ENCODE results near the gene OPCML.

The OPCML gene

DNA sequence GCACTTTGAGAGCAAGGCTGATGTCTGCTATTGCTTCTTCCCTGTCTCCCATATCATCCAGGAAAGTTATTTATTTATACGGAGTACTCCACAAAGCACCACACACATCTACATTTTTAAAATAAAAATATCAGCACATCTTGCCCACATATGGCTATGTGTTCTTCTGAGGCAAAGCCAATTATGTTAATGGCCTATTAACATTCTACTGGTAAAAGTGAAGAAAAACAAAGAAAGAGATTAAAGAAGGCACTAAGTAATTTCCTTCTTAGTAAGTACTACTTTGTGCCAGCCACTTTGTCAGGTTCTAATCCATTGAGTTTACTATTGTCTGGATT is 548.7 kb downstream of the OPCML start:
- Histone ChIP-seq H3K79me2 (ENCODE audit: insufficient read depth, low read length) (no peaks in the 10 kb centered on the region), H3K9me2 (replicated peaks; ENCODE audit: insufficient read depth, low read length) (no peaks in the 10 kb centered on the region), H3K36me3 (ENCODE audit: low read length) (no peaks in the 10 kb centered on the region), H4K20me1 (ENCODE audit: low read depth, low read length) (no peaks in the 10 kb centered on the region), H3K4me2 (ENCODE audit: low read depth, low read length, poor library complexity, severe bottlenecking) (no peak overlapping the region), H3K9ac (ENCODE audit: low read length) (no peak overlapping the region), H2AFZ (ENCODE audit: low read depth, low read length, severe bottlenecking) (no peak overlapping the region), H3K27ac (ENCODE audit: low read depth, low read length) (no peak overlapping the region), H3F3A (ENCODE audit: insufficient read depth) (no peaks in the 10 kb centered on the region), H3K27me3 (ENCODE audit: low read length) (no peaks in the 10 kb centered on the region), H3K9me3 (ENCODE audit: insufficient read depth, low read length) (no peaks in the 10 kb centered on the region), H3K4me3 (ENCODE audit: insufficient read depth, low read length, poor library complexity, severe bottlenecking) (no peak overlapping the region)
- TF ChIP-seq CTCF (IDR thresholded peaks at IDR 0.05; ENCODE audit: insufficient read depth, low read length, poor library complexity, severe bottlenecking) (no peak), EZH2phosphoT487 (conservative IDR thresholded peaks at IDR 0.05; ENCODE audit: low read length) (no peak)

DNA sequence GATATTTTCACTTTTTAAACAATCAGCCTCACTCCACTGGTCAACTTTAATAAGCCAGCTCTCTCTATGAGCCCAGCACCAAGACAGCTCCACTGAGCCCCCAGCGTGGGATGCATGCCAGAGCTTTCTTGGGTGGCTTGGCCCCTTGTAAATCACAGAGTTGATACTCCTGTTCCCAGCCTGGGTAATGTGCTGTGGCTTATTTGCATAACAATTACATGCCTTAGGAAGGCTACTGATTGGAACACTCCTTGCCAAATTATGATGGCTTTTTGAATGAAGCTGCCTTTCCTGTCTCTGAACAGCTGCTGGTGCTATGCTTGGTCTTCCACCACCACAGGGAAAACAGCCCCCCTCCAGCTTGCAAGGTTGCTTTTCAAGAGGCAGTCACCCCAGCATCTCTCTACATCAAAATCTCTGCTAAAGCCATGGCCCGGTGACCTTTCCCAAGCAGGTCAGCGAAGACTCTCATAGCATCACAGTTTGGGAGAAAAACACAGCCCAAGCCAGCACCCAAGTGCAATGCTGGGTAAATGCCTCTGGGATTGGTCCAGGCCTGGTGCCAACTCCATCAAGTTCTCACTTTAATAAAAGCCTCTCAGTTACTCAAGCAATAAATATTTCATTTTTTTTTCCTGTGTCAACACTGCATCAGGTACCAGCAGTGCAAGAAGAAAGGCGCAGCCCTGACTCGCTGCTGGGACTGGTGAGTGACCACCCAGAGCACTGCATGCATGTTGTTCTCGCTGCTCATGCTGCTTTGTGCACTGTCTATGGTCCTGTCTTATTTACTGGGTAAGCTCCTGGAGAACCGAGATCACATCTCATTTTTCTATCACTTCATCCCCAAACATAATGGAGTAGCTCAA is 549.3 kb downstream of the OPCML start:
- Histone ChIP-seq H3K9me2 (replicated peaks; ENCODE audit: insufficient read depth, low read length) (no peaks in the 10 kb centered on the region), H3K4me2 (ENCODE audit: low read depth, low read length, poor library complexity, severe bottlenecking) (no peak overlapping the region), H4K20me1 (ENCODE audit: low read depth, low read length) (no peaks in the 10 kb centered on the region), H3K27me3 (ENCODE audit: low read length) (no peaks in the 10 kb centered on the region), H3K9ac (ENCODE audit: low read length) (no peak overlapping the region), H3K4me3 (ENCODE audit: insufficient read depth, low read length, poor library complexity, severe bottlenecking) (no peak overlapping the region), H3F3A (ENCODE audit: insufficient read depth) (no peaks in the 10 kb centered on the region), H3K27ac (ENCODE audit: low read depth, low read length) (no peak overlapping the region), H3K79me2 (ENCODE audit: insufficient read depth, low read length) (no peaks in the 10 kb centered on the region), H2AFZ (ENCODE audit: low read depth, low read length, severe bottlenecking) (no peak overlapping the region), H3K9me3 (ENCODE audit: insufficient read depth, low read length) (no peaks in the 10 kb centered on the region), H3K36me3 (ENCODE audit: low read length) (no peaks in the 10 kb centered on the region)
- TF ChIP-seq CTCF (IDR thresholded peaks at IDR 0.05; ENCODE audit: insufficient read depth, low read length, poor library complexity, severe bottlenecking) (no peak), EZH2phosphoT487 (conservative IDR thresholded peaks at IDR 0.05; ENCODE audit: low read length) (no peak)

DNA sequence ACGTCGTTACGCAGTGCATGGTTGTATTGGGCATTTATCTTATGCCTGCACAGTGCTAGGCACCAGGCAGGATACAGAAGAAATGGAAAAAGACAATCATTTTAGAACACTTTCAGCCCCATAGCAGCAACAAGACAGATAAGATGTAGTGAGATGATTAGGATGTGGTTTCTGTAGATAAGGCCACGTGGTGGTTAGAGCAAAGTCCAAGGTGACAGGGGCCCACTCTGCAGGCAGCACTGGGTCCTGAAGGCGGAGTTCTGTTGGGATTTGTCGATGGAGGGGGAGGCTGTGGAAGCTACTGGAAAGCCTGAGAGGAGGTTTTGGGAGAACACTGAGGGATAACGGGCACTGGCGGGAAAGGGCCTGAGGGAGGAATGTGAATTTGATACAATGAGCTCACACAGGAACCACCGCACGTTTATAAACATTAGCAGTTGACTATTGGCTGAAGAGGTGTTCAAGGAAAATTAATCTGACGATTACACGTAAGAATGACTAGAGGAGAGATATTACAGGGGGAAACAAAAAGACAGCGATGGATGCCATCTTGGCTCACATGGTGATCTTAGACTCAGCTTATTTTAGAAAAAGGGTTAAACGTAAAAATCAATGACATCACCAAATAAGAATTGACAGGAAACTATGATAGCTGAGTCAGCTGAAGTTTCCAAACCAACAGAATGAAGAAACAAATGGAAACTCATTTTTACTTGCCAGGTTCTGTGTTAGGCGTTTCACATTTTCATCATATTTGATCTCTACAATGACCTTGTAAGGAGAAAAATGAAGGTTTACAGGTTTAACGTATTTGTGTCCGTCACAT is 551.0 kb downstream of the OPCML start:
- Histone ChIP-seq H3K9ac (ENCODE audit: low read length) (no peak overlapping the region), H3K9me2 (replicated peaks; ENCODE audit: insufficient read depth, low read length) (no peaks in the 10 kb centered on the region), H3K79me2 (ENCODE audit: insufficient read depth, low read length) (no peaks in the 10 kb centered on the region), H3K27me3 (ENCODE audit: low read length) (no peaks in the 10 kb centered on the region), H3K27ac (ENCODE audit: low read depth, low read length) (no peak overlapping the region), H4K20me1 (ENCODE audit: low read depth, low read length) (no peaks in the 10 kb centered on the region), H2AFZ (ENCODE audit: low read depth, low read length, severe bottlenecking) (no peak overlapping the region), H3K4me3 (ENCODE audit: insufficient read depth, low read length, poor library complexity, severe bottlenecking) (no peak overlapping the region), H3K36me3 (ENCODE audit: low read length) (no peaks in the 10 kb centered on the region), H3K4me2 (ENCODE audit: low read depth, low read length, poor library complexity, severe bottlenecking) (no peak overlapping the region), H3F3A (ENCODE audit: insufficient read depth) (no peaks in the 10 kb centered on the region), H3K9me3 (ENCODE audit: insufficient read depth, low read length) (no peaks in the 10 kb centered on the region)
- TF ChIP-seq EZH2phosphoT487 (conservative IDR thresholded peaks at IDR 0.05; ENCODE audit: low read length) (no peak), CTCF (IDR thresholded peaks at IDR 0.05; ENCODE audit: insufficient read depth, low read length, poor library complexity, severe bottlenecking) (no peak)
